Activated CD8-positive, alpha-beta memory T cell treated with anti-CD3 and anti-CD28 coated beads for 36 hours (primary cell): Measurements from ENCODE around the gene NBEAL1. TPM values are rescaled to one million over a fixed set of nuclear protein-coding genes. Genes with fewer than 3 reads are reported as not detected.
"Not testable (repeated sequence)": the region's sequence is repeated elsewhere in the genome, so short reads cannot be mapped to it uniquely, and the experiment has no call there.

Experiments used
- CTCF ChIA-PET: fragments of 350-600 bp; sonication (Branson Sonifier 250); formaldehyde crosslinking; loops from one replicate; lab custom pipeline; 2021; ENCODE audit warnings: antibody characterized with exemption; lab: Charles Lee
- POLR2A ChIA-PET: fragments of 350-600 bp; sonication (Branson Sonifier 250); formaldehyde crosslinking; loops from one replicate; lab custom pipeline; 2021; ENCODE audit warnings: antibody characterized with exemption; lab: Charles Lee
- total RNA-seq, 2 experiments: library from RNA; stranded (reverse); gene quantifications; one replicate each; pipeline ENCODE4 v1.2.3, GENCODE V29; 2021

The NBEAL1 gene
- total RNA-seq, 2 experiments from 2014 or later, result 9.8 to 10.0 TPM

DNA sequence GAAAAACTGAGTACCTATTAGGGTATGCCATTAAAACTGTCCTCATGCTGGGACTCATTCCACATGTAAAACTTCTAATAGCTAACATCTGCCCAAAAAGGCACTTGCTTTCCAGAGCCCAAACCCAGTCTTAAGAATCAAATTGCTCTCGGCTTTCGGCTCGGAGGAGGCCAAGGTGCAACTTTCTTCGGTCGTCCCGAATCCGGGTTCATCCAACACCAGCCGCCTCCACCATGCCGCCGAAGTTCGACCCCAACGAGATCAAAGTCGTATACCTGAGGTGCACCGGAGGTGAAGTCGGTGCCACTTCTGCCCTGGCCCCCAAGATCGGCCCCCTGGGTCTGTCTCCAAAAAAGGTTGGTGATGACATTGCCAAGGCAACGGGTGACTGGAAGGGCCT lies 175.9 kb downstream of the NBEAL1 start:
- CTCF ChIA-PET, POLR2A ChIA-PET: not testable (repeated sequence)

DNA sequence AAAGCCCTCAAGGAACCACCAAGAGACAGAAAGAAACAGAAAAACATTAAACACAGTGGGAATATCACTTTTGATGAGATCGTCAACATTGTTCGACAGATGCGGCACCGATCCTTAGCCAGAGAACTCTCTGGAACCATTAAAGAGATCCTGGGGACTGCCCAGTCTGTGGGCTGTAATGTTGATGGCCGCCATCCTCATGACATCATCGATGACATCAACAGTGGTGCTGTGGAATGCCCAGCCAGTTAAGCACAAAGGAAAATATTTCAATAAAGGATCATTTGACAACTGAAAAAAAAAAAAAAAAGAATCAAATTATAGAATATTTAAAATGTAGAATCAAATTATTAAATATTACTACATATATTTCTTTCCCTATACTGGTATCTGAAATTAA lies 176.4 kb downstream of the NBEAL1 start:
- POLR2A ChIA-PET, CTCF ChIA-PET: not testable (repeated sequence)

DNA sequence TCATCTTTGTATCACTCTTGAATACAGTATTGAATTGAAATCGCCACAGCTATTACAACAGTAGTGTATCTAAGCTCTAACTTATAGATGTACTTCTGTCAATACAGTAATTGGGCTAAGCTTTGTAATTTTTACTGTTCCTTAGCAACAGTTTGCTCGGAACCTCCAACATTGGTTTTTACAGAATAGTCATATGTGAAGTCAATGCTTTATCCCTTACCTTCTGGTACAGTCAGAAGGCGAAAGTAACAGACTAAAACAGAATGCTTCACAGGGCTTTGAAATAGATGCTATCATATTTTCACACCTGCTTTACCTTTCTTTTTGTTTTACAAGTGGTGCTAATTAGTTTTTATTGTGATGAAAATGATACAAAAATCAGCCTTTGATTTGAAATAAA lies 177.3 kb downstream of the NBEAL1 start:
- POLR2A ChIA-PET, result interaction anchor here (0.6 kb wide), 1 partner anchor 15 kb away, joined by 3 read pairs; no protein-coding TSS in a partner anchor
- CTCF ChIA-PET, result no interaction called here

DNA sequence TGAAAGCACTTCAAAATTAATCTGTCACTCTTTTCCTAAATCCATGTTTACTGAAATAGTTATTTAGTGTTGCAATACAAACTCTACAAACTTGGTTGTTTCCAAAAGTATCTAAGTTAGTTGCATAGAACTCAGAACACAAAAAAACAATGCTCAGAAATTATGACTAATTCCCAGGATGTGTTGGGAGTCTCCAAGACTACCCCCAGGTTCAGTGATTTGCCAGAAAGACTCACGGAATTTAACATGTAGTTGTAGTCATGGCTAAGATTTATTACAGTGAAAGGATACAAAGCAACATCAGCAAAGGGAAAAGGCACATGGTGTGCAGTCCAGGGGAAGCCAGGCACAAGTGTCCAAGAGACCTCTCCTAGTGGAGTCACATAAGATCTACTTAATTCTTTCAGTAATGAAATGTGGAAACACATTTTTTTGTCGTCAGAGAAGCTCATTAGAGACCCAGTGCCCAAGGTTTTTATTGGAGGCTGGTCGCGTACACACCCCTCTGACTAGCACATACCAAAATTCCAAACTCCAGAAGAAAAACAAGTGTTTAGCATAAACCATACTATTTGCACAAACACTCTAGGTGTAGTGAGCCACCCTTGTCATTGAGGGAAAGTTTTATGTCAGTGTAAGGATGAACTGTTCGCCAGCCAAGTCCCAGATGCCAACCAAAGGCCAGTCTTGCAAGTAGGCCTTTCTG lies 180.8 kb downstream of the NBEAL1 start:
- CTCF ChIA-PET, result no interaction called here
- POLR2A ChIA-PET, result no interaction called here

- POLR2A ChIA-PET, result no interaction called here
- CTCF ChIA-PET, result no interaction called here
Measured at GRCh38 chr2:203200866-203201265, 186.2 kb downstream of the NBEAL1 start.

GRCh38 chr2:203201426-203201825 lies 186.8 kb downstream of the NBEAL1 start:
- ChIA-PET CTCF (no interaction called here), POLR2A (no interaction called here)

DNA sequence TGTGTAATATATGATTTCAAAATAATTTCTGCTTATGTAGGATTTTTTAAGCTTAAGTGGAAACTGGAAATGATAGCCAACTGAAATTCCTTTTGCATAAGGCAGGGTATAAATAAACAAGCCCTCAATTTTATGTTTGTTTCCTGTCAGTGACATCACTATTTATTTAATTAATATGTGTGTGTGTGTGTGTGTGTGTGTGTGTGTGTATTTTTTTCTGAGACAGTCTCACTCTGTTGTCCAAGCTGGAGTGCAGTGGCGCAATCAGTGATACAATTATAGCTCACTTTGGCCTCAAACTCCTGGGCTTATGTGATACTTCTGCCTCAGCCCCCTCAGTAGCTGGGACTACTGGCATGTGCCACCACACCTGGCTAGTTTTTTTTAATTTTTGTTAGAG lies 194.9 kb downstream of the NBEAL1 start:
- ChIA-PET POLR2A (no interaction called here), CTCF (no interaction called here)

- CTCF ChIA-PET, result interaction anchor here (1.7 kb wide), 1 partner anchor 11 kb away, joined by 4 read pairs; no protein-coding TSS in a partner anchor
- POLR2A ChIA-PET, result no interaction called here
Measured at GRCh38 chr2:203225423-203226039, 210.9 kb downstream of the NBEAL1 start.

DNA sequence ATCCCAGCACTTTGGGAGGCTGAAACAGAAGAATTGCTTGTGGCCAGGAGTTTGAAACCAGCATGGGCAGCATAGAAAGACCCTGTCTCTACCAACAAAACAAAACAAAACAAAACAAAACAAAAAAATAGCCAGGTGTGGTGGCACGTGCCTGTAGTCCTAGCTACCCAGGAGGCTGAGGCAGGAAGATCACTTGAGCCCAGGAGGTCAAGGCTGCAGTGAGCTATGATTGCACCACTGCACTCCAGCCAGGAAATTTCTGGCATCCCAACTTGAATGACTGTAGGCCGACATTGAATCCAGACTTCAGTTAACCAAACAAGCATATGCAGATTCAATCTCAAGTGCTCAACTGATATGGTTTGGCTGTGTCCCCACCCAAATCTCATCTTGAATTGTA lies 215.0 kb downstream of the NBEAL1 start:
- POLR2A ChIA-PET, result not testable (repeated sequence)
- CTCF ChIA-PET, result interaction anchor here (0.8 kb wide), 1 partner anchor 32 kb away, joined by 3 read pairs; no protein-coding TSS in a partner anchor

- ChIA-PET CTCF (interaction anchor here (0.6 to 1.4 kb wide), 3 partner anchors 12 to 457 kb away, joined by 3 to 4 read pairs (median 3); no protein-coding TSS in a partner anchor), POLR2A (interaction anchor here (1.2 to 1.7 kb wide), 3 partner anchors 129 to 326 kb away, joined by 3 to 8 read pairs (median 4); partner anchors contain the start of gene WDR12)
Measured at GRCh38 chr2:203237346-203238238, 222.9 kb downstream of the NBEAL1 start.

- POLR2A ChIA-PET, result interaction anchor here (1.2 to 1.7 kb wide), 3 partner anchors 129 to 327 kb away, joined by 3 to 8 read pairs (median 4); partner anchors contain the start of gene WDR12
Measured at GRCh38 chr2:203238292-203238703, 223.6 kb downstream of the NBEAL1 start.

DNA sequence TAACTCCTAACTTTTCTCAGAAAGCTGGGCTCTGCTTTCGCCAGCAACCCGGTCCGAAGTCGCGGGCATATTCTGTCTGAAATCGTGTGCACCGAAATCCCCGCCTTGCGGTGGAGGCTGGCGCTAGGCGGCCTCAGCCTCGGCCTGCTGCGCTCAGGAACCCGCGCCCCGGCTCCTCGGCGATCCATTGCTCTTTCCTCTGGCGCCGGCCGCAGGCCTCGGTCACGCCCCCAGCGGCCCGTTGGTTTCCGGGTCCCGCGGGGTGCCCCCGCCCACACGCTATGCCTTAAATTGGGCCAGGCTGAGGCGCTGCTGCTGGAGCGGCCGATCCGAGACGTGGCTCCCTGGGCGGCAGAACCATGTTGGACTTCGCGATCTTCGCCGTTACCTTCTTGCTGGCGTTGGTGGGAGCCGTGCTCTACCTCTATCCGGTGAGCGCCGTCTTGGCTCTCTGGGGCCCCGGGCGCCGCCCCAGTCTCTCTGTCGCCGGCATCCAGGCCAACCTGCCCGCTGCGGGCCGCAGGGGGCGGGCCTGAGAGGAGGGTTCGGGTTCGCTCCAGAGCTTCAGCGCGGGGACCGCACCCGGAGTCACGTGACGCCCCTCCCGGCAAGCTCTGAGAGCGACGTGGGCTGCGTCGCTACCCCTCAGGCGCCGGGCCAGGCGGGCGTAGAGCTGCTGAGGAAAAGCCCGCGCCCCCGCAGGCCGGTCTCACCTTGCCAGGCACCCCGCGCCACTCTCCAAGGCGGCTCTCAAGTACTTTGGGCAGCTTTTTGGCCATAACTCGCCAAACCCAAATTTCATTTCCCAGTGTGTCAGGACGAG lies 224.2 kb downstream of the NBEAL1 start, which contains the start of gene CYP20A1:
CYP20A1 (plus strand) TSS at position 315 of the 823 bp plus-strand sequence; CDS start at position 360, 45 bp downstream.
- POLR2A ChIA-PET, result interaction anchor here (0.5 to 1.7 kb wide), 4 partner anchors 130 to 328 kb away, joined by 3 to 8 read pairs (median 4); partner anchors contain the start of gene WDR12
- CTCF ChIA-PET, result interaction anchor here (0.6 to 1.1 kb wide), 2 partner anchors 25 to 455 kb away, joined by 3 read pairs; no protein-coding TSS in a partner anchor

More at GRCh38 chr2:203238292-203238703, 223.6 kb downstream of the NBEAL1 start:
- CTCF ChIA-PET, result interaction anchor here (0.6 to 1.1 kb wide), 2 partner anchors 26 to 456 kb away, joined by 3 read pairs; no protein-coding TSS in a partner anchor

GRCh38 chr2:203240491-203240890 lies 225.8 kb downstream of the NBEAL1 start:
- POLR2A ChIA-PET, result interaction anchor here (0.8 kb wide), 1 partner anchor 471 kb away, joined by 3 read pairs; no protein-coding TSS in a partner anchor
- CTCF ChIA-PET, result no interaction called here

GRCh38 chr2:203242518-203242917 lies 227.8 kb downstream of the NBEAL1 start:
- POLR2A ChIA-PET, result no interaction called here
- CTCF ChIA-PET, result no interaction called here

- ChIA-PET CTCF (no interaction called here), POLR2A (no interaction called here)
Measured at GRCh38 chr2:203246646-203247045, 232.0 kb downstream of the NBEAL1 start.

DNA sequence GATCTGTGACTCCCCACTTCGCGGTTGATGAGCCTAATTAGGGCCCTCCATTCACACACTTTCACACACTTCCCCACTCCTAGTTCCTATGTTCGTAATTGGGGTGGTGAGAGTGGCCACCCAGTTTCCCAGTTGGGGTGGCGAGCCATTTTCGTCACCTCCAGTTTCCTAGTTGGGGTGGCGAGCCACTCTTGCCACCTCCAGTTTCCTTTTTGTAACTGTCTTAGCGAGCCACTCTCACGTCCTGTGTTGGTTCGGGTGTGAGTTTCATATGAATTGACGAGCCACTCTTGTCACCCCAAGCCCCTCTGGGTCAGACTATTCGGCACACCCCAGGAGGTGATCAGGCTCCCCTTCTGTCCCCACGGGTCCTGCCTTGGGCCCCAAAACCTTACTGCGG lies 238.1 kb downstream of the NBEAL1 start:
- POLR2A ChIA-PET, result no interaction called here
- CTCF ChIA-PET, result no interaction called here

DNA sequence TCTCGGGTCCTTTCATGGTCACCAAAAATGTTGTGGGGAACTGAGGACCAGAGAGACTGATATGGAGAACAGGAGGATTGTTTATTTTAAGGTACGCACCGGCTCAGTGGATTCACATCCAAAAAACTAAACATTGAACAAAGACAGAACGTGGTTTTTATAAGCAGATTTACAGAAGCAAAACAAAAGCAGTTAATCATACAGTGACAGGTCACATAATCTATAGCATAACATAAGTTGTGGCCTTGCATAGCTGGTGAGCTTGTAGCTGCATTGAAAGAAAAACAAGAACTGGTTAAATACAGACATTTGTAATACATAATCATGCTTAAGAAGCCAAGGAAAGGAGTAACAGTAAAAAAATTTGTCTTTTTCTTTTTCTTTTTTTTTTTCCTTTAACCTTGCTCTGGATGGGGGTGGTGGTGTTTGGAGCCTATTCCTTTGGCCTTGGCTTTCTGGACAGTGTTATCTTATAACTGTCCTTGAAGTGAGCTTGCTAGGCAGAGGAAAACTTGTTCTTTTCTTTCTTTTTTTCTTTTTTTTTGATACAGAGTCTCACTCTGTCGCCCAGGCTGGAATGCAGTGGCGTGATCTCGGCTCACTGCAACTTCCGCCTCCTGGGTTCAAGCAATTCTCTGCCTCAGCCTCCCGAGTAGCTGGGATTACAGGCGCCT lies 238.9 kb downstream of the NBEAL1 start:
- POLR2A ChIA-PET, result interaction anchor here (0.7 kb wide), 1 partner anchor 70 kb away, joined by 3 read pairs; no protein-coding TSS in a partner anchor
- CTCF ChIA-PET, result interaction anchor here (0.5 kb wide), 1 partner anchor 73 kb away, joined by 3 read pairs; no protein-coding TSS in a partner anchor
